Effector memory CD8-positive, alpha-beta T cell (primary cell): ENCODE data around the gene SHISAL1.

Experiments used
- ATAC-seq: fragments of 150-1000 bp; cut with Tn5 transposase; replicated peaks from 2 replicates; pipeline ENCODE4 v1.10.0; 2021; ENCODE audit warnings: mild to moderate bottlenecking, moderate library complexity
- DNase-seq, 3 experiments: peaks; one replicate each; pipeline ENCODE4 v3.0.0; 2021
- H3K27ac Mint-ChIP-seq, 2 donors: one replicate each; pipeline ENCODE4 v1.8.0; 2022; ENCODE audit warnings: mild to moderate bottlenecking in 2 of 2, mixed read lengths in 2 of 2, moderate library complexity in 2 of 2
- H3K27me3 Mint-ChIP-seq, 2 donors: one replicate each; pipeline ENCODE4 v1.8.0; 2022; ENCODE audit warnings: mixed read lengths in 2 of 2
- H3K36me3 Mint-ChIP-seq: one replicate; pipeline ENCODE4 v1.8.0; 2022; ENCODE audit warnings: mild to moderate bottlenecking, moderate library complexity, mixed read lengths; ENCODE audit not compliant: insufficient read depth
- H3K4me1 Mint-ChIP-seq, 2 donors: one replicate each; pipeline ENCODE4 v1.8.0; 2022; ENCODE audit warnings: low read depth in 2 of 2, mixed read lengths in 2 of 2
- H3K4me3 Mint-ChIP-seq, 2 donors: one replicate each; pipeline ENCODE4 v1.8.0; 2022; ENCODE audit warnings: mild to moderate bottlenecking in 2 of 2, mixed read lengths in 2 of 2, moderate library complexity in 2 of 2
- H3K9me3 Mint-ChIP-seq, 2 donors: one replicate each; pipeline ENCODE4 v1.8.0; 2022; ENCODE audit warnings: mixed read lengths in 2 of 2

SHISAL1 gene

GRCh38 chr22:44271732-44272400 is 40.9 kb downstream of the SHISAL1 start:
- Mint-ChIP-seq H3K9me3 (no peaks in the 10 kb centered on the region), H3K27me3 (peaks cover 19 to 24% of the 10 kb centered on the region in 2 donors), H3K4me3 (no peak overlapping the region), H3K4me1 (no peaks in the 10 kb centered on the region), H3K27ac (no peak overlapping the region), H3K36me3 (no peaks in the 10 kb centered on the region)
- no peak for ATAC-seq
- no peak for DNase-seq

- no peaks in the 10 kb centered on the region for H3K36me3 Mint-ChIP-seq
- ATAC-seq: no peak
Observed at GRCh38 chr22:44271010-44271500, 41.7 kb downstream of the SHISAL1 start.

GRCh38 chr22:44270556-44270880 is 42.2 kb downstream of the SHISAL1 start:
- Mint-ChIP-seq H3K4me1 (no peaks in the 10 kb centered on the region), H3K27me3 (peaks cover 5 to 19% of the 10 kb centered on the region in 2 donors), H3K36me3 (no peaks in the 10 kb centered on the region)

More at GRCh38 chr22:44271010-44271500, 41.7 kb downstream of the SHISAL1 start:
- H3K27ac Mint-ChIP-seq: no peak overlapping the region
- H3K4me3 Mint-ChIP-seq: no peak overlapping the region
- H3K9me3 Mint-ChIP-seq: no peaks in the 10 kb centered on the region
- no peak for DNase-seq
- no peaks in the 10 kb centered on the region for H3K4me1 Mint-ChIP-seq
- peaks cover 11 to 22% of the 10 kb centered on the region in 2 donors for H3K27me3 Mint-ChIP-seq

GRCh38 chr22:44269757-44270555 is 42.8 kb downstream of the SHISAL1 start:
- DNase-seq: no peak
- no peak for ATAC-seq
- Mint-ChIP-seq H3K4me3 (no peak overlapping the region), H3K27me3 (peaks cover 5 to 18% of the 10 kb centered on the region in 2 donors), H3K36me3 (no peaks in the 10 kb centered on the region), H3K9me3 (no peaks in the 10 kb centered on the region), H3K4me1 (no peaks in the 10 kb centered on the region), H3K27ac (peak overlapping the region in 1 of 2 donors; percentile 61)

More at GRCh38 chr22:44270556-44270880, 42.2 kb downstream of the SHISAL1 start:
- H3K9me3 Mint-ChIP-seq: no peaks in the 10 kb centered on the region
- no peak for DNase-seq
- no peak overlapping the region for H3K4me3 Mint-ChIP-seq
- H3K27ac Mint-ChIP-seq: no peak overlapping the region
- no peak for ATAC-seq

GRCh38 chr22:44269117-44269498 is 43.6 kb downstream of the SHISAL1 start:
- H3K27ac Mint-ChIP-seq: no peak overlapping the region
- H3K36me3 Mint-ChIP-seq: no peaks in the 10 kb centered on the region

GRCh38 chr22:44268431-44269116 is 44.2 kb downstream of the SHISAL1 start:
- no peak overlapping the region for H3K27ac Mint-ChIP-seq
- no peak overlapping the region for H3K4me3 Mint-ChIP-seq

More at GRCh38 chr22:44269117-44269498, 43.6 kb downstream of the SHISAL1 start:
- Mint-ChIP-seq H3K4me1 (no peaks in the 10 kb centered on the region), H3K9me3 (no peaks in the 10 kb centered on the region), H3K27me3 (peaks cover 5 to 18% of the 10 kb centered on the region in 2 donors), H3K4me3 (no peak overlapping the region)
- DNase-seq: no peak
- no peak for ATAC-seq

GRCh38 chr22:44267856-44268255 is 44.9 kb downstream of the SHISAL1 start:
- DNase-seq (no peak), ATAC-seq (no peak)
- Mint-ChIP-seq H3K4me1 (no peaks in the 10 kb centered on the region), H3K36me3 (peaks cover 3% of the 10 kb centered on the region), H3K27me3 (peaks cover 5 to 18% of the 10 kb centered on the region in 2 donors), H3K9me3 (no peaks in the 10 kb centered on the region), H3K4me3 (no peak overlapping the region), H3K27ac (no peak overlapping the region)

More at GRCh38 chr22:44268431-44269116, 44.2 kb downstream of the SHISAL1 start:
- H3K27me3 Mint-ChIP-seq: peaks cover 5 to 18% of the 10 kb centered on the region in 2 donors
- H3K4me1 Mint-ChIP-seq: no peaks in the 10 kb centered on the region
- no peaks in the 10 kb centered on the region for H3K36me3 Mint-ChIP-seq
- no peak for DNase-seq
- ATAC-seq: no peak
- no peaks in the 10 kb centered on the region for H3K9me3 Mint-ChIP-seq

- DNase-seq: no peak
- H3K9me3 Mint-ChIP-seq: no peaks in the 10 kb centered on the region
- ATAC-seq: no peak
- H3K36me3 Mint-ChIP-seq: peaks cover 3% of the 10 kb centered on the region
- H3K4me3 Mint-ChIP-seq: no peak overlapping the region
- H3K27me3 Mint-ChIP-seq: peaks cover 5 to 18% of the 10 kb centered on the region in 2 donors
- no peak overlapping the region for H3K27ac Mint-ChIP-seq
- no peaks in the 10 kb centered on the region for H3K4me1 Mint-ChIP-seq
Observed at GRCh38 chr22:44266796-44267760, 45.7 kb downstream of the SHISAL1 start.

GRCh38 chr22:44263547-44263946 is 49.2 kb downstream of the SHISAL1 start:
- peaks cover 3% of the 10 kb centered on the region for H3K36me3 Mint-ChIP-seq
- no peak for ATAC-seq
- no peak overlapping the region for H3K4me3 Mint-ChIP-seq
- H3K27ac Mint-ChIP-seq: no peak overlapping the region
- H3K27me3 Mint-ChIP-seq: peaks cover 0 to 18% of the 10 kb centered on the region in 2 donors
- peaks cover 4 to 7% of the 10 kb centered on the region in 2 donors for H3K4me1 Mint-ChIP-seq
- no peaks in the 10 kb centered on the region for H3K9me3 Mint-ChIP-seq
- no peak for DNase-seq

GRCh38 chr22:44261861-44262595 is 50.7 kb downstream of the SHISAL1 start:
- Mint-ChIP-seq H3K27ac (peak overlapping the region in 1 of 2 donors; percentile 44), H3K4me3 (no peak overlapping the region), H3K4me1 (peaks cover 4 to 7% of the 10 kb centered on the region in 2 donors), H3K9me3 (no peaks in the 10 kb centered on the region), H3K27me3 (peaks cover 0 to 9% of the 10 kb centered on the region in 2 donors), H3K36me3 (peaks cover 3% of the 10 kb centered on the region)
- ATAC-seq: no peak
- DNase-seq: no peak

GRCh38 chr22:44261164-44261860 is 51.4 kb downstream of the SHISAL1 start:
- Mint-ChIP-seq H3K4me3 (no peak overlapping the region), H3K4me1 (peaks cover 4 to 7% of the 10 kb centered on the region in 2 donors), H3K9me3 (no peaks in the 10 kb centered on the region), H3K27me3 (peaks cover 3 to 12% of the 10 kb centered on the region in 2 donors), H3K27ac (peak overlapping the region in 1 of 2 donors; percentile 44), H3K36me3 (peaks cover 3% of the 10 kb centered on the region)
- no peak for ATAC-seq
- no peak for DNase-seq
